Esophagus muscularis mucosa (tissue), 4 donors: ENCODE data around the gene COX7C. TPM values are rescaled to one million over a fixed set of nuclear protein-coding genes. Genes with fewer than 3 reads are reported as not detected.

Experiments used
- DNase-seq: peaks from one replicate; pipeline ENCODE4 v3.0.0-alpha.2; 2017; ENCODE audit errors: extremely low spot score
- H3K27ac ChIP-seq, 4 donors: fragments of 200-600 bp; sonication (generic); replicated peaks in 1 of 4; 1 replicate in 3 of 4; 2 replicates in 1 of 4; pipeline ENCODE4 v1.5.1; 2016 to 2019; ENCODE audit warnings: mild to moderate bottlenecking in 1 of 4
- H3K27me3 ChIP-seq, 4 donors: fragments of 200-600 bp; sonication (generic); one replicate each; pipeline versions ENCODE4 v1.5.1 to v1.6.0; 2016 to 2019
- H3K36me3 ChIP-seq, 4 donors: fragments of 200-600 bp; sonication (generic); one replicate each; pipeline ENCODE4 v1.5.1; 2016 to 2019
- H3K4me1 ChIP-seq, 4 donors: fragments of 200-600 bp; sonication (generic); one replicate each; pipeline ENCODE4 v1.5.1; 2016 to 2019
- H3K4me3 ChIP-seq, 4 donors: fragments of 200-600 bp; sonication (generic); 1 replicate in 2 of 4; 2 replicates in 2 of 4; pipeline ENCODE4 v1.5.1; 2016 to 2019; ENCODE audit warnings: mild to moderate bottlenecking in 4 of 4, moderate library complexity in 1 of 4
- H3K9me3 ChIP-seq, 4 donors: fragments of 200-600 bp; sonication (generic); 1 replicate in 3 of 4; 2 replicates in 1 of 4; pipeline ENCODE4 v1.5.1; 2016 to 2019
- EP300 ChIP-seq: sonication (generic); formaldehyde crosslinking; IDR thresholded peaks from one replicate; pipeline ENCODE4 v1.6.1; 2017; ENCODE audit warnings: antibody characterized with exemption
- POLR2A ChIP-seq: fragments of 450-650 bp; IDR thresholded peaks from one replicate; pipeline ENCODE4 v1.6.1; 2017; ENCODE audit warnings: antibody characterized with exemption, moderate library complexity, mild to moderate bottlenecking, low read depth
- POLR2AphosphoS5 ChIP-seq, 2 donors: sonication (generic); formaldehyde crosslinking; IDR thresholded peaks; one replicate each; pipeline ENCODE4 v1.6.1; 2017; ENCODE audit warnings: antibody characterized with exemption in 2 of 2
- whole genome bisulfite sequencing: methylation state at CpG from one replicate; pipeline ENCODE4 v1.1.5; 2018; 5-methylcytosine and 5-hydroxymethylcytosine counted together
- intact Hi-C: fragments of 100-400 bp; cut with DNase I; formaldehyde crosslinking; loops from one replicate; pipeline ENCODE4 v1.15.1; 2023
- total RNA-seq, 4 donors: library from RNA; depleted of rRNA; stranded (reverse); fragments of >200 nt; gene quantifications; one replicate each; pipeline versions ENCODE4 v1.1.0 to v1.2.1, GENCODE V29; 2016
- TF ChIP-seq, protein P1 (sequence below), 3 experiments: fragments of 200-600 bp in 2 of 3; fragments of 450-650 bp in 1 of 3; sonication (generic) in 2 of 3; IDR thresholded peaks; one replicate each; pipeline ENCODE4 v1.5.1; 2017 to 2019; ENCODE audit warnings: antibody characterized with exemption in 3 of 3, mild to moderate bottlenecking in 2 of 3, moderate library complexity in 1 of 3

COX7C gene
- total RNA-seq, 4 donors from 2014 or later, result 539 to 805 (median 631) TPM

DNA sequence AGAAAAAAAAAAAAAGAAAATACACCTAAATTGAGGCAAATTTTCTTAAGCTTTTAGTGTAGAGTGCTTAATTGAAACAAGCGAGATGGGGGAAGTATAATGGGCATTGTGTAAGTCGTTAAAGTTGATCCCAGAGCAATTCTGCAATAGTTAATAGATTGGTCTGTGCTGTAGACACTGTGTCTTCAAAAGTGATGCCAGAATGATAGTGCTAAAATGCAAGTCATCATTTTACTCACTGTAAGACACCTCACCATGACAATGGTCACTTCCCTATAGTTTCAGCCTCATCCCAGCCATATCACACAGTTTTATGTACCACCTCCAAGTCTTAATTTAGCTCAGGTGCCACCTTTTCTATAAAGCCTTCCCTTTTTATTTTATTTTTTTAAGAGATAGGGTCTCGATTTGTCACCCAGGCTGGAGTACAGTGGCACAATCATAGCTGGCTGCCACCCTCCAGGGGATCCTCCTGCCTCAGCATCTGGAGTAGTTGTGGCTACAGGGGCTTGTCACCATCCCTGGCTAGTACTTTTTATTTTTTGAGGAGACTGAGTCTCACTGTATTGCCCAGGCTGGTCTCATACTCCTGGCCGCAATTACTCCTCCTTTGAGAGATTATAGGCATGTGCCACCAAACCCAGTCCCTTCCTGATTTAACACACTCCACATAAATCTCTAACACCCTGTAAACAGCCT lies 6.2 kb downstream of the COX7C start:
- peaks cover 2 to 23% (median 21%) of the 10 kb centered on the region in 4 donors for H3K4me1 ChIP-seq
- 89% methylated on average over 4 of the region's 4 CpGs for WGBS

DNA sequence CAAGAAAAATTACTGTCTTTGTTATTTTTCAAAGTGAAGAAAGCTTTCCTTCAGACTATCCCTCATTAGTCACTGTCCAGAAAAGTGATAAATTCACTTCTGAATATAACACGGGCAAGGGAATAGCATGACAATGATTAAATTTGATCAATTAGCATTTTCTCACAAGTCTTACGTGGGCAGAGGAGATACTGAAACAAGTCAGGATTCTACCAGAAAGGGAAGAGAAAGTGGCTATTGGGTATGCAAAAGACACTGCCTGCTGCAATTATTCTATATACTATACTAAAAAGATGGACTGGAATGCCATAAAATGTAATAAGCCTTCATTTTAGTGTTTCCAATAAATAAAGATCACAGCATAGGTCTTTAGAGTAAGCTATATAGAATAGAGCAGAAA lies 7.4 kb downstream of the COX7C start:
- Histone ChIP-seq H3K9me3 (no peaks in the 10 kb centered on the region), H3K27ac (no peak overlapping the region), H3K36me3 (peaks cover 9 to 26% (median 17%) of the 10 kb centered on the region in 4 donors), H3K4me3 (no peak overlapping the region), H3K4me1 (peaks cover 0 to 13% (median 10%) of the 10 kb centered on the region in 4 donors), H3K27me3 (no peaks in the 10 kb centered on the region)
- intact Hi-C loops, result no loop called here
- TF ChIP-seq POLR2AphosphoS5 (IDR thresholded peaks at IDR 0.05) (no peak), EP300 (no peak), POLR2A (no peak)
- TF ChIP-seq, protein P1, sequence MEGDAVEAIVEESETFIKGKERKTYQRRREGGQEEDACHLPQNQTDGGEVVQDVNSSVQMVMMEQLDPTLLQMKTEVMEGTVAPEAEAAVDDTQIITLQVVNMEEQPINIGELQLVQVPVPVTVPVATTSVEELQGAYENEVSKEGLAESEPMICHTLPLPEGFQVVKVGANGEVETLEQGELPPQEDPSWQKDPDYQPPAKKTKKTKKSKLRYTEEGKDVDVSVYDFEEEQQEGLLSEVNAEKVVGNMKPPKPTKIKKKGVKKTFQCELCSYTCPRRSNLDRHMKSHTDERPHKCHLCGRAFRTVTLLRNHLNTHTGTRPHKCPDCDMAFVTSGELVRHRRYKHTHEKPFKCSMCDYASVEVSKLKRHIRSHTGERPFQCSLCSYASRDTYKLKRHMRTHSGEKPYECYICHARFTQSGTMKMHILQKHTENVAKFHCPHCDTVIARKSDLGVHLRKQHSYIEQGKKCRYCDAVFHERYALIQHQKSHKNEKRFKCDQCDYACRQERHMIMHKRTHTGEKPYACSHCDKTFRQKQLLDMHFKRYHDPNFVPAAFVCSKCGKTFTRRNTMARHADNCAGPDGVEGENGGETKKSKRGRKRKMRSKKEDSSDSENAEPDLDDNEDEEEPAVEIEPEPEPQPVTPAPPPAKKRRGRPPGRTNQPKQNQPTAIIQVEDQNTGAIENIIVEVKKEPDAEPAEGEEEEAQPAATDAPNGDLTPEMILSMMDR (IDR thresholded peaks at IDR 0.05), result no peak
- DNase-seq, result no peak
- WGBS, result 77% methylated on average over 2 of the region's 2 CpGs

More for the DNA sequence above, 6.2 kb downstream of the COX7C start:
- intact Hi-C loops, result no loop called here
- peaks cover 17 to 36% (median 25%) of the 10 kb centered on the region in 4 donors for H3K36me3 ChIP-seq
- no peaks in the 10 kb centered on the region for H3K9me3 ChIP-seq
- no peak for DNase-seq
- no peaks in the 10 kb centered on the region for H3K27me3 ChIP-seq
- no peak overlapping the region for H3K27ac ChIP-seq
- TF ChIP-seq EP300 (no peak), POLR2AphosphoS5 (IDR thresholded peaks at IDR 0.05) (no peak), POLR2A (no peak)
- TF ChIP-seq, protein P1 (IDR thresholded peaks at IDR 0.05), result no peak
- H3K4me3 ChIP-seq, result no peak overlapping the region

DNA sequence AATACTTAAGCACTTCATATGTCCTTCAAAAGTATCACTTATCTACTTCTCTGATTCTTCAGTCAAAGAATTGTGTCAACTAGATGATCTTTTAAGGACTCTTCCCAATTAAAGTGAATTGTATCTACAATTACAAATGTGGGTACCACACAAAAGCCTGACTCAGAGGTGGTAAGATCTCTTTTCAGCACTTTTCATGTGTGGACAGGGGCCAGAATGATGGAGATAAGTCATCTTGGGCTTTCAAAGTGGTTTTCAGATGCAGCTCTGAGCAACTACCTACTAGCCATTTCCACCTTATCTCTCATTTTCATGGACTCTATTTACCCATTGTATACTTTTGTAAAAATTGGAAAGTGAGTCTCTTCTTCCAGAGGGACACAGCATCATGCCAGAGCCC lies 8.4 kb downstream of the COX7C start:
- no peak for TF ChIP-seq EP300
- TF ChIP-seq, protein P1 (IDR thresholded peaks at IDR 0.05), result no peak
- TF ChIP-seq POLR2AphosphoS5 (IDR thresholded peaks at IDR 0.05), result no peak
- no peak for TF ChIP-seq POLR2A
- intact Hi-C loops, result no loop called here
- DNase-seq, result no peak
- H3K9me3 ChIP-seq, result no peaks in the 10 kb centered on the region
- H3K27me3 ChIP-seq, result no peaks in the 10 kb centered on the region
- H3K27ac ChIP-seq, result no peak overlapping the region
- H3K4me3 ChIP-seq, result no peak overlapping the region
- peaks cover 0 to 13% (median 8%) of the 10 kb centered on the region in 4 donors for H3K4me1 ChIP-seq
- H3K36me3 ChIP-seq, result peaks cover 4 to 16% (median 12%) of the 10 kb centered on the region in 4 donors

DNA sequence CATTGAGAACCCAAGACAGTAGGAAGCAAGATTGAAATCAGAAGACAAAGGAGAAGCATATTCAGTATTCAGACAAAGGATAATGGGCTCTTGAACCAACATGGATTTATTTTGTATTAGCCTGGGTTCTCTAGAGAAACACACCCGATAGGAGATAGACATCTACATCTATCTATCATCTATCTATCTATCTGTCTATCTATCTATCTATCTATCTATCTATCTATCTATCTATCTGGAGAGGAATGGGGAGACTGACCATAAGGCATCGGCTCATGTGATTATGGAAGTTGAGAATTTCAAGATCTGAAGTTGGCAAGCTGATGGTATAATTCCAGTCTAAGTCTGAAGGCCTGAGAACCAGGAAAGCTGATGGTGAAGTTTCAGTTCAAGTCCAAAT lies 13.4 kb downstream of the COX7C start:
- intact Hi-C loops, result no loop called here

More for the DNA sequence above, 13.4 kb downstream of the COX7C start:
- WGBS, result 75% methylated on average over 2 of the region's 2 CpGs
- H3K27ac ChIP-seq, result no peak overlapping the region
- no peaks in the 10 kb centered on the region for H3K9me3 ChIP-seq
- no peak overlapping the region for H3K4me3 ChIP-seq
- no peaks in the 10 kb centered on the region for H3K27me3 ChIP-seq
- TF ChIP-seq, protein P1 (IDR thresholded peaks at IDR 0.05), result no peak
- TF ChIP-seq POLR2AphosphoS5 (IDR thresholded peaks at IDR 0.05) (no peak), POLR2A (no peak), EP300 (no peak)
- no peak for DNase-seq
- H3K4me1 ChIP-seq, result no peaks in the 10 kb centered on the region
- H3K36me3 ChIP-seq, result no peaks in the 10 kb centered on the region
